ENCODE measurements around the gene SORCS2. TPM values are rescaled to one million over a fixed set of nuclear protein-coding genes. Genes with fewer than 3 reads are reported as not detected.

SORCS2 gene
- polyA plus RNA-seq, 4 donors = 6.7 to 9.8 (median 8.7) TPM

- DNase-seq (ENCODE audit: low read depth in 4 of 4, low spot score in 3 of 4) = no peak
Measured at GRCh38 chr4:7397206-7398103, 205.1 kb downstream of the SORCS2 start.

- no peak for DNase-seq (ENCODE audit: low read depth in 4 of 4, low spot score in 3 of 4)
Measured at GRCh38 chr4:7398104-7398423, 205.7 kb downstream of the SORCS2 start.

- DNase-seq (ENCODE audit: low read depth in 4 of 4, low spot score in 3 of 4) = no peak
Measured at GRCh38 chr4:7398788-7399439, 206.6 kb downstream of the SORCS2 start.

- no peak for DNase-seq (ENCODE audit: low read depth in 4 of 4, low spot score in 3 of 4)
Measured at GRCh38 chr4:7399440-7400234, 207.3 kb downstream of the SORCS2 start.

GRCh38 chr4:7400671-7401298, 208.4 kb downstream of the SORCS2 start:
- DNase-seq (ENCODE audit: low read depth in 4 of 4, low spot score in 3 of 4) = no peak

- DNase-seq (ENCODE audit: low read depth in 4 of 4, low spot score in 3 of 4) = no peak
Measured at GRCh38 chr4:7402526-7402925, 210.2 kb downstream of the SORCS2 start.

- DNase-seq (ENCODE audit: low read depth in 4 of 4, low spot score in 3 of 4) = no peak
Measured at GRCh38 chr4:7403001-7403400, 210.7 kb downstream of the SORCS2 start.

GRCh38 chr4:7408166-7408565, 215.8 kb downstream of the SORCS2 start:
- DNase-seq (ENCODE audit: low read depth in 4 of 4, low spot score in 3 of 4) = no peak

GRCh38 chr4:7410446-7410845, 218.1 kb downstream of the SORCS2 start:
- DNase-seq (ENCODE audit: low read depth in 4 of 4, low spot score in 3 of 4) = peak in 1 of 4 donors; percentile 38

- no peak for DNase-seq (ENCODE audit: low read depth in 4 of 4, low spot score in 3 of 4)
Measured at GRCh38 chr4:7411491-7411890, 219.2 kb downstream of the SORCS2 start.

GRCh38 chr4:7411896-7412553, 219.7 kb downstream of the SORCS2 start:
- no peak for DNase-seq (ENCODE audit: low read depth in 4 of 4, low spot score in 3 of 4)

GRCh38 chr4:7412554-7412912, 220.2 kb downstream of the SORCS2 start:
- no peak for DNase-seq (ENCODE audit: low read depth in 4 of 4, low spot score in 3 of 4)

- DNase-seq (ENCODE audit: low read depth in 4 of 4, low spot score in 3 of 4) = no peak
Measured at GRCh38 chr4:7414046-7414445, 221.7 kb downstream of the SORCS2 start.

- no peak for DNase-seq (ENCODE audit: low read depth in 4 of 4, low spot score in 3 of 4)
Measured at GRCh38 chr4:7414736-7415510, 222.6 kb downstream of the SORCS2 start.

GRCh38 chr4:7415927-7416686, 223.8 kb downstream of the SORCS2 start:
- DNase-seq (ENCODE audit: low read depth in 4 of 4, low spot score in 3 of 4) = no peak

- DNase-seq (ENCODE audit: low read depth in 4 of 4, low spot score in 3 of 4) = no peak
Measured at GRCh38 chr4:7416745-7417432, 224.6 kb downstream of the SORCS2 start.

- DNase-seq (ENCODE audit: low read depth in 4 of 4, low spot score in 3 of 4) = no peak
Measured at GRCh38 chr4:7417639-7418038, 225.3 kb downstream of the SORCS2 start.
